ENCODE data around the gene MYO1H. TPM values are rescaled to one million over a fixed set of nuclear protein-coding genes. Genes with fewer than 3 reads are reported as not detected.

The MYO1H gene
- total RNA-seq, 4 donors from 2014 or later: 0.38 TPM; not detected in 3

- Histone ChIP-seq H3K4me3 (no peak overlapping the region), H3K9me3 (no peaks in the 10 kb centered on the region), H3K27ac (no peak overlapping the region), H3K27me3 (no peaks in the 10 kb centered on the region), H3K4me1 (no peaks in the 10 kb centered on the region), H3K36me3 (peaks cover 88% of the 10 kb centered on the region)
- DNase-seq (ENCODE audit: low spot score in 2 of 2): no peak
- no peak for TF ChIP-seq POLR2A (IDR thresholded peaks at IDR 0.05)
- no peak for TF ChIP-seq CTCF (IDR thresholded peaks at IDR 0.05)
- TF ChIP-seq EP300 (IDR thresholded peaks at IDR 0.05): no peak
- TF ChIP-seq POLR2AphosphoS5 (IDR thresholded peaks at IDR 0.05): no peak
Observed at GRCh38 chr12:109495012-109495411, 147.3 kb downstream of the MYO1H start.

GRCh38 chr12:109496306-109496705 is 148.6 kb downstream of the MYO1H start:
- DNase-seq (ENCODE audit: low spot score in 2 of 2): no peak
- TF ChIP-seq EP300 (IDR thresholded peaks at IDR 0.05) (no peak), CTCF (IDR thresholded peaks at IDR 0.05) (no peak)
- Histone ChIP-seq H3K4me1 (no peaks in the 10 kb centered on the region), H3K36me3 (peaks cover 88% of the 10 kb centered on the region), H3K4me3 (no peak overlapping the region), H3K9me3 (no peaks in the 10 kb centered on the region), H3K27ac (no peak overlapping the region), H3K27me3 (no peaks in the 10 kb centered on the region)

GRCh38 chr12:109497675-109498074 is 150.0 kb downstream of the MYO1H start:
- Histone ChIP-seq H3K36me3 (peaks cover 90% of the 10 kb centered on the region), H3K4me3 (no peak overlapping the region), H3K27ac (no peak overlapping the region), H3K4me1 (no peaks in the 10 kb centered on the region), H3K9me3 (no peaks in the 10 kb centered on the region), H3K27me3 (no peaks in the 10 kb centered on the region)
- 72% methylated on average over 7 of the region's 7 CpGs for WGBS
- no peak for DNase-seq (ENCODE audit: low spot score in 2 of 2)
- TF ChIP-seq POLR2A (IDR thresholded peaks at IDR 0.05): no peak
- TF ChIP-seq EP300 (IDR thresholded peaks at IDR 0.05): no peak
- TF ChIP-seq CTCF (IDR thresholded peaks at IDR 0.05): no peak
- no peak for TF ChIP-seq POLR2AphosphoS5 (IDR thresholded peaks at IDR 0.05)

Other genes starting within 250 kb of the MYO1H start
- gene ACACB, start 231.3 kb upstream of the MYO1H start, total RNA-seq: 10 to 100 TPM; 19.2 to 90.8 (median 56.9) TPM
- not detected for gene FOXN4, start 38.6 kb upstream of the MYO1H start, total RNA-seq
- 10 to 100 TPM; 34.7 to 56.3 (median 41.7) TPM for gene KCTD10, start 129.4 kb downstream of the MYO1H start, total RNA-seq
- gene UBE3B, start 129.7 kb downstream of the MYO1H start, total RNA-seq: 10 to 100 TPM; 53.2 to 94.1 (median 61.6) TPM
- 10 to 100 TPM; 17.1 to 37.2 (median 24.5) TPM for gene MMAB, start 225.6 kb downstream of the MYO1H start, total RNA-seq
- 10 to 100 TPM; 30.1 to 62.1 (median 37.2) TPM for gene MVK, start 225.9 kb downstream of the MYO1H start, total RNA-seq